Gastroesophageal sphincter (tissue), 3 donors: ENCODE results near the gene RAB6C.
"Not testable (repeated sequence)": the region's sequence is repeated elsewhere in the genome, so short reads cannot be mapped to it uniquely, and the experiment has no call there.

Source experiments
- CTCF ChIP-seq, 4 experiments: fragments of 200-600 bp in 2 of 4; fragments of 450-650 bp in 2 of 4; sonication (generic) in 1 of 4; IDR thresholded peaks; one replicate each; pipeline ENCODE4 v1.5.1; 2017 to 2019; ENCODE audit warnings: antibody characterized with exemption in 4 of 4, mild to moderate bottlenecking in 2 of 4, moderate library complexity in 2 of 4
- EP300 ChIP-seq: sonication (generic); formaldehyde crosslinking; IDR thresholded peaks from one replicate; pipeline ENCODE4 v1.6.1; 2017; ENCODE audit warnings: antibody characterized with exemption, mild to moderate bottlenecking
- POLR2A ChIP-seq, 2 donors: fragments of 450-650 bp; IDR thresholded peaks; one replicate each; pipeline ENCODE4 v1.6.1; 2017; ENCODE audit warnings: antibody characterized with exemption in 2 of 2, mild to moderate bottlenecking in 2 of 2, moderate library complexity in 1 of 2
- POLR2AphosphoS5 ChIP-seq: sonication (generic); formaldehyde crosslinking; IDR thresholded peaks from one replicate; pipeline ENCODE4 v1.6.1; 2017; ENCODE audit warnings: antibody characterized with exemption

GRCh38 chr2:129943456-129943855 lies 36.0 kb upstream of the RAB6C start:
- TF ChIP-seq CTCF (IDR thresholded peaks at IDR 0.05); EP300; POLR2A (IDR thresholded peaks at IDR 0.05); POLR2AphosphoS5: not testable (repeated sequence)
